Thyroid gland (tissue), 4 donors: ENCODE results near the gene SLC7A6OS. TPM values are rescaled to one million over a fixed set of nuclear protein-coding genes. Genes with fewer than 3 reads are reported as not detected.
A peak's percentile ranks its signal among the peaks of the same experiment; 100 is the strongest.
"Not testable (repeated sequence)": the region's sequence is repeated elsewhere in the genome, so short reads cannot be mapped to it uniquely, and the experiment has no call there.

Source experiments
- DNase-seq, 2 donors: peaks; one replicate each; pipeline ENCODE4 v3.0.0-alpha.2; 2019
- H3K27ac ChIP-seq, 3 donors: fragments of 200-600 bp; sonication (generic); 1 replicate in 2 of 3; 2 replicates in 1 of 3; pipeline ENCODE4 v1.5.1; 2016 to 2019; ENCODE audit warnings: mild to moderate bottlenecking in 1 of 3, moderate library complexity in 1 of 3
- H3K27me3 ChIP-seq: fragments of 200-600 bp; sonication (generic); one replicate; pipeline ENCODE4 v1.5.1; 2019
- H3K36me3 ChIP-seq, 2 donors: fragments of 200-600 bp; sonication (generic); one replicate each; pipeline ENCODE4 v1.5.1; 2016 to 2019
- H3K4me1 ChIP-seq, 2 donors: fragments of 200-600 bp; sonication (generic); one replicate each; pipeline ENCODE4 v1.5.1; 2017 to 2019
- H3K4me3 ChIP-seq, 3 donors: fragments of 200-600 bp; sonication (generic); replicated peaks in 1 of 3; 1 replicate in 2 of 3; 2 replicates in 1 of 3; pipeline ENCODE4 v1.5.1; 2016; ENCODE audit warnings: mild to moderate bottlenecking in 1 of 3
- H3K9me3 ChIP-seq: fragments of 200-600 bp; sonication (generic); one replicate; pipeline ENCODE4 v1.5.1; 2017
- CTCF ChIP-seq, 6 experiments: fragments of 200-600 bp in 3 of 6; fragments of 450-650 bp in 3 of 6; sonication (generic) in 3 of 6; IDR thresholded peaks; one replicate each; pipeline ENCODE4 v1.5.1; 2016 to 2019; ENCODE audit warnings: antibody characterized with exemption in 6 of 6, mild to moderate bottlenecking in 2 of 6, inconsistent platforms in 1 of 6, moderate library complexity in 1 of 6
- POLR2A ChIP-seq, 2 donors: fragments of 450-650 bp; IDR thresholded peaks; one replicate each; pipeline ENCODE4 v1.6.1; 2017; ENCODE audit warnings: antibody characterized with exemption in 2 of 2, mild to moderate bottlenecking in 2 of 2, moderate library complexity in 1 of 2
- WGBS, 2 donors: methylation state at CpG; one replicate each; pipeline ENCODE4 v1.1.5; 2017; 5-methylcytosine and 5-hydroxymethylcytosine counted together
- intact Hi-C: fragments of 100-400 bp; cut with DNase I; formaldehyde crosslinking; loops from one replicate; pipeline ENCODE4 v1.15.1; 2023
- total RNA-seq, 4 donors: library from RNA; depleted of rRNA; stranded (reverse); fragments of >200 nt; gene quantifications; one replicate each; pipeline ENCODE4 v1.2.3, GENCODE V29; 2016

The SLC7A6OS gene
- total RNA-seq, 4 donors from 2014 or later: 13.4 to 25.8 (median 18.7) TPM

- peaks cover 46 to 49% of the 10 kb centered on the region in 2 donors for H3K36me3 ChIP-seq
- H3K4me1 ChIP-seq: peaks cover 4 to 37% of the 10 kb centered on the region in 2 donors
- TF ChIP-seq CTCF (IDR thresholded peaks at IDR 0.05): no peak
- TF ChIP-seq POLR2A (IDR thresholded peaks at IDR 0.05): no peak
- no peaks in the 10 kb centered on the region for H3K27me3 ChIP-seq
- 79 to 83% methylated on average over 6 of the region's 6 CpGs for WGBS, 2 donors
- peak overlapping the region in 2 of 3 donors; percentile 37 to 44 for H3K27ac ChIP-seq
- DNase-seq: no peak
- intact Hi-C loops: no loop called here
- no peaks in the 10 kb centered on the region for H3K9me3 ChIP-seq
- no peak overlapping the region for H3K4me3 ChIP-seq
These were observed 20.3 kb downstream of the SLC7A6OS start for GRCh38 chr16:68290450-68290849.

GRCh38 chr16:68289621-68290329 lies 21.0 kb downstream of the SLC7A6OS start:
- H3K4me1 ChIP-seq: peaks cover 4 to 44% of the 10 kb centered on the region in 2 donors
- TF ChIP-seq CTCF (IDR thresholded peaks at IDR 0.05) (no peak), POLR2A (IDR thresholded peaks at IDR 0.05) (no peak)
- H3K9me3 ChIP-seq: no peaks in the 10 kb centered on the region
- H3K27ac ChIP-seq: peak overlapping the region in 1 of 3 donors; percentile 44
- no peaks in the 10 kb centered on the region for H3K27me3 ChIP-seq
- DNase-seq: no peak
- H3K36me3 ChIP-seq: peaks cover 41 to 49% of the 10 kb centered on the region in 2 donors
- intact Hi-C loops: no loop called here
- no peak overlapping the region for H3K4me3 ChIP-seq
- WGBS, 2 donors: 61 to 70% methylated on average over 4 of the region's 4 CpGs

GRCh38 chr16:68289202-68289601 lies 21.5 kb downstream of the SLC7A6OS start:
- intact Hi-C loops: no loop called here
- Histone ChIP-seq H3K27me3 (no peaks in the 10 kb centered on the region), H3K4me1 (peaks cover 4 to 48% of the 10 kb centered on the region in 2 donors), H3K9me3 (no peaks in the 10 kb centered on the region), H3K4me3 (no peak overlapping the region), H3K36me3 (peaks cover 39 to 43% of the 10 kb centered on the region in 2 donors), H3K27ac (peak overlapping the region in 2 of 3 donors; percentile 23 to 30)
- WGBS, 2 donors: 92 to 95% methylated on average over 2 of the region's 2 CpGs
- no peak for TF ChIP-seq POLR2A (IDR thresholded peaks at IDR 0.05)
- no peak for TF ChIP-seq CTCF (IDR thresholded peaks at IDR 0.05)
- no peak for DNase-seq

GRCh38 chr16:68288796-68289195 lies 21.9 kb downstream of the SLC7A6OS start:
- H3K27me3 ChIP-seq, H3K4me3 ChIP-seq, DNase-seq, intact Hi-C loops, H3K9me3 ChIP-seq: not testable (repeated sequence)
- 84 to 87% methylated on average over 9 of the region's 9 CpGs for WGBS, 2 donors
- Histone ChIP-seq H3K36me3 (peaks cover 37 to 40% of the 10 kb centered on the region in 2 donors), H3K27ac (peak overlapping the region in 1 of 3 donors; percentile 27), H3K4me1 (peaks cover 4 to 52% of the 10 kb centered on the region in 2 donors)

GRCh38 chr16:68288252-68288650 lies 22.5 kb downstream of the SLC7A6OS start:
- intact Hi-C loops: no loop called here
- Histone ChIP-seq H3K4me3 (no peak overlapping the region), H3K36me3 (peaks cover 32 to 35% of the 10 kb centered on the region in 2 donors), H3K27me3 (no peaks in the 10 kb centered on the region), H3K4me1 (peaks cover 4 to 58% of the 10 kb centered on the region in 2 donors), H3K9me3 (no peaks in the 10 kb centered on the region), H3K27ac (peak overlapping the region in 2 of 3 donors; percentile 27 to 60)
- 80 to 88% methylated on average over 1 of the region's 1 CpG for WGBS, 2 donors
- no peak for DNase-seq
- no peak for TF ChIP-seq CTCF (IDR thresholded peaks at IDR 0.05)
- TF ChIP-seq POLR2A (IDR thresholded peaks at IDR 0.05): no peak
